22Rv1 (cell line): Measurements from ENCODE around the gene NECTIN1.

ENCODE experiments used
- CTCF ChIP-seq: fragments of 450-650 bp; IDR thresholded peaks from 2 replicates; pipeline ENCODE4 v1.5.1; 2017; ENCODE audit warnings: mild to moderate bottlenecking
- ZFX ChIP-seq: fragments of 450-650 bp; IDR thresholded peaks from 2 replicates; pipeline ENCODE4 v1.6.1; 2017; ENCODE audit warnings: antibody characterized with exemption, borderline replicate concordance

GRCh38 chr11:119645018-119645417, 84.0 kb downstream of the NECTIN1 start:
- no peak for TF ChIP-seq CTCF
- no peak for TF ChIP-seq ZFX
